DND-41 (cell line): ENCODE results near the gene NXF1.
"Not testable (repeated sequence)": the region's sequence is repeated elsewhere in the genome, so short reads cannot be mapped to it uniquely, and the experiment has no call there.

ENCODE experiments used
- ATAC-seq: fragments of 200-7000 bp; cut with Tn5 transposase; 3 replicates; pipeline ENCODE4 v1.9.1; 2021; ENCODE audit warnings: low read depth; ENCODE audit not compliant: insufficient read depth
- DNase-seq: peaks from one replicate; pipeline ENCODE4 v3.0.0-alpha.2; 2020
- H2AFZ ChIP-seq: 2 replicates; pipeline ENCODE4 v1.6.0; 2012; ENCODE audit warnings: low read depth, low read length
- H3K27ac ChIP-seq: 2 replicates; pipeline ENCODE4 v1.5.1; 2012; ENCODE audit warnings: low read length, inconsistent platforms
- H3K27me3 ChIP-seq: fragments of 200-600 bp; sonication (generic); 2 replicates; pipeline ENCODE4 v1.6.0; 2012; ENCODE audit warnings: low read length, mild to moderate bottlenecking, inconsistent platforms; ENCODE audit not compliant: insufficient read depth, poor library complexity
- H3K36me3 ChIP-seq: 2 replicates; pipeline ENCODE4 v1.5.1; 2012; ENCODE audit warnings: low read length, inconsistent platforms; ENCODE audit not compliant: insufficient read depth
- H3K4me1 ChIP-seq: 2 replicates; pipeline ENCODE4 v1.5.1; 2012; ENCODE audit warnings: mild to moderate bottlenecking, low read length; ENCODE audit not compliant: insufficient read depth
- H3K4me2 ChIP-seq: 2 replicates; pipeline ENCODE4 v1.6.0; 2012; ENCODE audit warnings: mild to moderate bottlenecking, moderate library complexity, low read length, inconsistent platforms; ENCODE audit not compliant: insufficient read depth
- H3K4me3 ChIP-seq, 2 experiments: fragments of 200-600 bp in 1 of 2; shearing (Covaris generic) in 1 of 2; 2 replicates each; pipeline ENCODE4 v1.5.1; 2012 to 2016; ENCODE audit warnings: inconsistent platforms in 2 of 2, low read length in 2 of 2, mild to moderate bottlenecking in 2 of 2, low read depth in 1 of 2, moderate library complexity in 1 of 2
- H3K79me2 ChIP-seq: 2 replicates; pipeline ENCODE4 v1.6.0; 2012; ENCODE audit warnings: low read length, inconsistent platforms; ENCODE audit not compliant: insufficient read depth
- H3K9ac ChIP-seq: 2 replicates; pipeline ENCODE4 v1.6.0; 2012; ENCODE audit warnings: low read depth, mild to moderate bottlenecking, inconsistent platforms, low read length, moderate library complexity
- H3K9me3 ChIP-seq: 2 replicates; pipeline ENCODE4 v1.5.1; 2012; ENCODE audit warnings: low read length, moderate library complexity, mild to moderate bottlenecking, inconsistent platforms; ENCODE audit not compliant: insufficient read depth, severe bottlenecking
- H4K20me1 ChIP-seq: 2 replicates; pipeline ENCODE4 v1.6.0; 2012; ENCODE audit warnings: low read length; ENCODE audit not compliant: insufficient read depth
- EZH2 ChIP-seq: IDR thresholded peaks from 3 replicates; pipeline ENCODE4 v1.6.1; 2012; ENCODE audit warnings: borderline replicate concordance, low read depth, mild to moderate bottlenecking, moderate library complexity, low read length, inconsistent platforms; ENCODE audit not compliant: severe bottlenecking
- TF ChIP-seq, protein P1 (sequence below): IDR thresholded peaks from 2 replicates; pipeline ENCODE4 v1.5.1; 2012; ENCODE audit warnings: borderline replicate concordance, low read length, moderate library complexity, mild to moderate bottlenecking; ENCODE audit not compliant: poor library complexity, severe bottlenecking; ENCODE audit errors: extremely low read depth

NXF1 gene

DNA sequence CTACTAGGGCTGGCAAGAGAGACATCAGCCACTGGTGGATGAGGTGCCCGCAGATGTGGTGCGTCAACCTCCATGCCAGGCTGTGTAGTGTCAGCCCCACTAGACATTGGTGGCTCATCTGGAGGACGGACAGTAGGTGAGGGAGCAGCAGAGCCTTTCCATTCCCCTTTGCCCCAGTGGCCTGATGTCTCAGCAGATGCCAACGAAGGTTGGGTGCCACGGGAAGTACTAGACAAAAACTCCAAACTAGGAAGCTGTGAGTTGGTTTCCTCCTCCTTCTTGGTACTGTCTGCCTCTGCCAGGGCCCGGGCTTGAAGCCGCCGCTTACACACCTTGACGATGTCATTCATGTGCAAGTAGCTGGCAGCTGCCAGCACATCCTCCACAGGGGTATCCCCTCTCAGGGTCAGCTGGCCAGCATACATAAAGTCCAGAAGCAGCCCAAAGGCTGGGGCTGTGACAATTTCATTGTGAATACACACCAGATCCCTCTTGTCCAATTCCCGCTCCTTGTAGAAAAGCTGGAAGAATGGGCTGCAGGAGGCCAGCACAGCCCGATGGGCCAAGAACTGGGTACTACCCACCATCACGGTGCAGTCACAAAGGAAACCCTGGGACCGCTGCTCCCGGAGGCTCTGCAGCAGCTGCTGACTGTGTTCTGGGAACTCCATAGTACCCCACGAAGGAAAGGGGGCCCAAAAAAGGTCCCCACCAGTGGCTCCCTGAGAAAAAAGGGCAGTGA is 52.1 kb downstream of the NXF1 start:
- Histone ChIP-seq H3K4me3 (peak overlapping the region; percentile 33 to 65; a peak in 3 of 4 replicates), H3K4me2 (peak overlapping the region; percentile 66), H3K4me1 (peaks cover 28% of the 10 kb centered on the region), H2AFZ (peak overlapping the region; percentile 57), H3K36me3 (peaks cover 24% of the 10 kb centered on the region), H3K79me2 (peaks cover 23% of the 10 kb centered on the region), H3K9ac (peak overlapping the region; percentile 60), H3K27ac (peak overlapping the region; percentile 92), H4K20me1 (peaks cover 7% of the 10 kb centered on the region; the same call in 1 of the 2 replicates), H3K9me3 (no peaks in the 10 kb centered on the region), H3K27me3 (no peaks in the 10 kb centered on the region)
- DNase-seq (no peak), ATAC-seq (no peak)
- TF ChIP-seq, protein P1, sequence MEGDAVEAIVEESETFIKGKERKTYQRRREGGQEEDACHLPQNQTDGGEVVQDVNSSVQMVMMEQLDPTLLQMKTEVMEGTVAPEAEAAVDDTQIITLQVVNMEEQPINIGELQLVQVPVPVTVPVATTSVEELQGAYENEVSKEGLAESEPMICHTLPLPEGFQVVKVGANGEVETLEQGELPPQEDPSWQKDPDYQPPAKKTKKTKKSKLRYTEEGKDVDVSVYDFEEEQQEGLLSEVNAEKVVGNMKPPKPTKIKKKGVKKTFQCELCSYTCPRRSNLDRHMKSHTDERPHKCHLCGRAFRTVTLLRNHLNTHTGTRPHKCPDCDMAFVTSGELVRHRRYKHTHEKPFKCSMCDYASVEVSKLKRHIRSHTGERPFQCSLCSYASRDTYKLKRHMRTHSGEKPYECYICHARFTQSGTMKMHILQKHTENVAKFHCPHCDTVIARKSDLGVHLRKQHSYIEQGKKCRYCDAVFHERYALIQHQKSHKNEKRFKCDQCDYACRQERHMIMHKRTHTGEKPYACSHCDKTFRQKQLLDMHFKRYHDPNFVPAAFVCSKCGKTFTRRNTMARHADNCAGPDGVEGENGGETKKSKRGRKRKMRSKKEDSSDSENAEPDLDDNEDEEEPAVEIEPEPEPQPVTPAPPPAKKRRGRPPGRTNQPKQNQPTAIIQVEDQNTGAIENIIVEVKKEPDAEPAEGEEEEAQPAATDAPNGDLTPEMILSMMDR, result no peak
- TF ChIP-seq EZH2, result no peak

DNA sequence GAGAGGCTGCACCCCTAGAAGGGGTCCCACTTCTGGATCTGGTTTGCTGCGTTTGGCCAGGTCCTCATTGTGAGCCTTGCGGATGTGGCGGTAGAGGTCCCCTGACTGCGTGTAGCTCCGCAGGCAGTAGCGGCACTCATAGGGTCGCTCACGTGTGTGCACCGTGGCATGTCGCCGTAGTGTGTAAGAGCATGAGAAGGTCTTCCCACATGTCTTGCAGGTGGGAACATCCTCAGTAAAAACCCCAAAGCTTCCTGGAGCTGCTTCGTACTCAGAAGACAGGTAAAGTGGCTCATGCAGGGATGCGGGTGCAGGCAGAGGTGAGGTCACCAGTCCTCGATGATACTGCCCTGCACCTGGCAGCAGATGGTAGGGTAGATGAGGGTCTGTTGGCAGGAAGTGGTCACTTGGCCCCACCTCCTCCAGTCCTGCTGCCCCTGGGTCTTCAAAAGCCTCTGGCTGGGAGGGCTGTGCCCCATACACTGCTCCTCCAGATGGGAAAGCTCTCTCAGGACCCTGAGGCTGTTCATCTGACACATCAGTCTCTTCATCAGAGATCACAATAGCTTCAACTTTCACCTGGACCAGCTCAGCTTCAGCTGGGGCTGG is 53.0 kb downstream of the NXF1 start:
- H3K79me2 ChIP-seq, result peaks cover 23% of the 10 kb centered on the region

DNA sequence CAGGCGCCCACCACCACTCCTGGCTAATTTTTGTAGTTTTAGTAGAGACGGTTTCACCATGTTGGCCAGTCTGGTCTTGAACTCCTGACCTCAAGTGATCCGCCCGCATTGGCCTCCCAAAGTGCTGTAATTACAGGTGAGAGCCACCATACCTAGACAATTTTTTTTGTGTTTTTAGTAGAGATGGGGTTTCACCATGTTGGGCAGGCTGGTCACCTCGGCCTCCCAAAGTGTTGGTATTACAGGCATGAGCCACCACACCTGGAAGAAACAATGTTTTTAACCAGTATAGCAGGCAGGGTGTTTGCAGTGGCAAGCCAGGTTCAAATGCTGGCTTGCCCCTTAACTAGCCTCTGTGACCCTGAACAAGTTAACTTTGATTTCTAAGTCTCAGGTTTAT is 55.3 kb downstream of the NXF1 start:
- not testable (repeated sequence) for H3K4me2 ChIP-seq, H3K4me3 ChIP-seq, H3K9ac ChIP-seq, DNase-seq, ATAC-seq, H3K9me3 ChIP-seq, H3K27ac ChIP-seq, H4K20me1 ChIP-seq, H3K27me3 ChIP-seq, H2AFZ ChIP-seq
- Histone ChIP-seq H3K36me3 (peaks cover 24% of the 10 kb centered on the region), H3K79me2 (peaks cover 23% of the 10 kb centered on the region), H3K4me1 (peaks cover 25% of the 10 kb centered on the region)

More for the DNA sequence above, 53.0 kb downstream of the NXF1 start:
- Histone ChIP-seq H3K4me2 (peak overlapping the region; percentile 1), H3K36me3 (peaks cover 24% of the 10 kb centered on the region), H3K4me3 (no peak overlapping the region), H4K20me1 (peaks cover 7% of the 10 kb centered on the region; the same call in 1 of the 2 replicates), H3K4me1 (peaks cover 28% of the 10 kb centered on the region), H3K9ac (no peak overlapping the region), H3K27ac (no peak overlapping the region), H3K27me3 (no peaks in the 10 kb centered on the region), H2AFZ (no peak overlapping the region), H3K9me3 (no peaks in the 10 kb centered on the region)
- no peak for ATAC-seq
- TF ChIP-seq EZH2, result no peak
- TF ChIP-seq, protein P1, result no peak
- DNase-seq, result no peak

DNA sequence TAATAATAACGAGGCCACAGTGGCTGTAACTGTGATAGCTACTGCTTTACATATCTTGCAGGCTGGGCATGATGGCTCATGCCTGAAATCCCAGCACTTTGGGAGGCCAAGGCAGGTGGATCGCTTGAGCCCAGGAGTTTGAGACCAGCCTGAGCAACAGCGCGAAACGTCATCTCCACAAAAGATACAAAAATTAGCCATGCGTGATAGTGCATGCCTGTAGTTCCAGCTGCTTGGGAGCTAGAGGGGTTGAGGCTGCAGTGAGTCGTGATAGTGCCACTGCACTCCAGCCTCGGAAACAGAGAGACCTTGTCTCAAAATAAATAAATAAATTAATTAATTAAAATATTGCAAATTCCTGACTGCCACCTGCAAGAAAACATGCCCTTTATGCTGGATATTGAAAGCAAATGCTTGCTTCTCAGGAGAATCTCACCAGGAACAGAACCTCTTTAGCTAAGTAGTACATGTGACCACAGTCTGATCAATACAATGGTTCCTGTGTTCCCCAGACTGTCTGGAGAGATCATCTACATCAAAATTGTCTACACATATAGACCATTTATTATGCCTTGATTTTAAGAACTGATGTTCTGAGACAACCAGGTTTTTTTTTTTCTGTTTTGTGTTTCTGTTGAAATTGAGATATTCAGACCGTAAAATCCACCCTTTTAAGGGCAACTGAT is 57.6 kb downstream of the NXF1 start:
- Histone ChIP-seq H3K4me3 (no peak overlapping the region), H3K79me2 (peaks cover 13% of the 10 kb centered on the region), H3K36me3 (peaks cover 17% of the 10 kb centered on the region), H3K9ac (no peak overlapping the region), H3K9me3 (no peaks in the 10 kb centered on the region), H4K20me1 (peaks cover 5% of the 10 kb centered on the region; the same call in 1 of the 2 replicates), H3K27ac (no peak overlapping the region), H3K27me3 (no peaks in the 10 kb centered on the region), H3K4me1 (peaks cover 8% of the 10 kb centered on the region), H2AFZ (no peak overlapping the region), H3K4me2 (no peak overlapping the region)
- DNase-seq (no peak), ATAC-seq (no peak)
- TF ChIP-seq EZH2, result no peak
- TF ChIP-seq, protein P1, result no peak
